ENCODE data around the gene KHDC1L.
"Not testable (repeated sequence)": the region's sequence is repeated elsewhere in the genome, so short reads cannot be mapped to it uniquely, and the experiment has no call there.

Gene KHDC1L, protein sequence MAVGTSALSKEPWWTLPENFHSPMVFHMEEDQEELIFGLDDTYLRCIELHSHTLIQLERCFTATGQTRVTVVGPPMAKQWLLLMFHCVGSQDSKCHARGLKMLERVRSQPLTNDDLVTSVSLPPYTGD

GRCh38 chr6:73225396-73225795 is at the start of gene KHDC1L:
KHDC1L (minus strand) TSS chr6:73225496; CDS start chr6:73225408, 88 bp downstream.
- no peak for DNase-seq (ENCODE audit: low read depth in 1 of 2, low spot score in 1 of 2)

DNA sequence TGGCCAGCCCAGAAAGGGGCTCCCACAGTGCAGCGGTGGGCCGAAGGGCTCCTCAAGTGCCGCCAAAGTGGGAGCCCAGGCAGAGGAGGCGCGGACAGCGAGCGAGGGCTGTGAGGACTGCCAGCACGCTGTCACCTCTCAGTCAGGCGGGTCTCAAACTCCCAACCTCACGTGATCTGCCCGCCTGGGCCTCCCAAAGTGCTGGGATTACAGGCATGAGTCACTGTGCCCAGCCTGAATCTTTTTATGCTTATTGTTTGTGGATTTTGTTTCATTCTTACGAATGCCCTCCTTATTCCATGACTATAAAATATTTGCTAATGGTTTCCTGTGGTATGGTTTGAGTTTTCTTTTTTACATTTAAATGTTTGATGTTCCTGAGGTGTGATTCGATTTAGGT is 44.0 kb upstream of the KHDC1L start:
- DNase-seq (ENCODE audit: low read depth in 1 of 2, low spot score in 1 of 2) = not testable (repeated sequence)

DNA sequence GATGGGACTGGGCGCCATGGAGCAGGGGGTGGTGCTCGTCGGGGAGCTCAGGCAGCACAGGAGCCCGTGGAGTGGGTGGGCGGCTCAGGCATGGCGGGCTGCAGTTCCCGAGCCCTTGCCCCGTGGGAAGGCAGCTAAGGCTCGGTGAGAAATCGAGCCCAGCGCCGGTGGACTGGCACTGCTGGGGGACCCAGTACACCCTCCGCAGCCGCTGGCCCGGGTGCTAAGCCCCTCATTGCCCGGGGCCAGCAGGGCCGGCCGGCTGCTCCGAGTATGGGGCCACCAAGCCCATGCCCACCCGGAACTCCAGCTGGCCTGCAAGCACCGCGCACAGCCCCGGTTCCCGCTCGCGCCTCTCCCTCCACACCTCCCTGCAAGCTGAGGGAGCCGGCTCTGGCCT is 43.6 kb upstream of the KHDC1L start:
- not testable (repeated sequence) for DNase-seq (ENCODE audit: low read depth in 1 of 2, low spot score in 1 of 2)

GRCh38 chr6:73264446-73264845 is 39.1 kb upstream of the KHDC1L start:
- DNase-seq (ENCODE audit: low read depth in 1 of 2, low spot score in 1 of 2) = no peak

- DNase-seq (ENCODE audit: low read depth in 1 of 2, low spot score in 1 of 2) = no peak
Observed at GRCh38 chr6:73263570-73263909, 38.2 kb upstream of the KHDC1L start.

DNA sequence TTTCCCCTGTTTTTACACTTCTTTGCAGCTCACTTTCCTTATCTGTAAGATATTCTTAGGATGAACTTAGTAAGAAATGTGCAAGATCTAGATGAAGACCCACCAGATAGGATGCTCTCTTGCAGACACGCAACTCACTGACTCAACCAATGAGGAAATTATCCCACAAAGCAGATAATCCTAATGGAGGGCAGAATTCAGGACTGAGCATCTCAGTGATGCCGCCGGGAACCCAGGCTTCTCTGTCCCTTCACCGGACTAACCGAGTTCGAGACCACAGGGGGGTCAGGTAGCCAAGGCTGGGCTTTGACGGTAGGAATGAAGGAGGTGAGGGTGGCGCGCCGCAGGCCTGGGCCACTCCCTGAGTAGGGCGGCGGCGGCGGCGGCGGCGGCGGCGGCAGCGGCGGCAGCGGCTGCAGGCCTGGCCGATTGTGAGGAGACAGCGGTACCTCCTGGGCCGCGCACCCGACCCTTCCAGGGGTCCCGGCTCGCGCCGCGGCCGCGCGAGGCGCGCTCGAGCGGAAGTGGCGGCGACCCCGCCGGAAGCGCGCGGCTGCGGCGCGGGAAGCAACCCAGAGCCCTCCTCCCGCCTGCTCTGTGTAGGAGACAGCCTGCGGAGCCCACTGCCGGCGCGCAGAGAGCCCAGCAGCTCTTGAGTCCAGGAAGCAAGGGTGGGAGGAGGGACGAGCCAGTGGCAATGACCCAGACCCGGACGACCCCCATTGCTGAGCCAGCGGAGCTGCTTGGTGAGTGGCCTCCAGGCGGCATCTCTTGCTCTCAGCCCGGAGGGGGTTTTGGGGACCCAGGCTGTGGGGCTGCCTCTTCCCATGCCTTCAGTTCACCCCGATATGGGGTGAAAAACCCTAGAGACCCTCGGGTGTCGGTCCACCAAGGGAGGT is 37.6 kb upstream of the KHDC1L start, which contains the start of gene KHDC1:
Gene KHDC1 (minus strand): TSS at position 526 of the 899 bp plus-strand sequence. CDS start 20,679 bp downstream, outside the sequence.
- DNase-seq (ENCODE audit: low read depth in 1 of 2, low spot score in 1 of 2) = peak; percentile 30

DNA sequence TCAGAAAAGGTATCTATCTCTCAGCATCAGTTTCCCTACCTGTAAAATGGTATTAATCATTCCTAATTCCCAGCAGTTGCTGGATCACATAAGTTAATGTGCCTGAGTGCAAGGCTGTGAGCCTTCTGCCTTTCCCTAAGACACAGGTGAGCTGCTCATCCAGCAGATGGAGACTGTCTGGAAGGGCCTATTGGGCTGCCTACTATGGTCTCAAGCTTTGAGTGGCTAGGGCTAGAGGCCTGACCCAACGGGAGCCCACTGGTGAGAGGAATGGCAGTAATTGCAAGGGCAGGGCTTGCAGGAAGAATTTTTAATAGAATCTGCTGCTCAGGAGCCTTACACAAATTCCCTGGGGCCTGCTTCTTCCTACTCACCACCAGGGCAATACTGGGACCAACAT is 33.4 kb upstream of the KHDC1L start:
- no peak for DNase-seq (ENCODE audit: low read depth in 1 of 2, low spot score in 1 of 2)

DNA sequence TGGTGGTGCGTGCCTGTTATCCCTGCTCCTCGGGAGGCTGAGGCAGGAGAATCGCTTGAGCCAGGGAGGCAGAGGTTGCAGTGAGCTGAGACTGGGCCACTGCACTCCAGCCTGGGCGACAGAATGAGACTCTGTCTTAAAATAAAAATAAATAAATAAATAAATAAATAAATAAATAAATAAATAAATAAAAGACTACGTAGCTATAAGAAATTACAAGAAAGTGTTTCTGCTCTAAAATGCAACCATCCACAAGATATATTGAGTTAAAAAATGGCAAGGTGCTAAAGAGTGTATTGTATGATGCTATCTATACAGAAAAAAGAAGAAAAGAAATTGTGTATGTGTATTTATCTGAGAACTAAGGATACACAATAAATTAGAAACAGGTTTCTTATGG is 29.0 kb upstream of the KHDC1L start:
- DNase-seq (ENCODE audit: low read depth in 1 of 2, low spot score in 1 of 2) = not testable (repeated sequence)

DNA sequence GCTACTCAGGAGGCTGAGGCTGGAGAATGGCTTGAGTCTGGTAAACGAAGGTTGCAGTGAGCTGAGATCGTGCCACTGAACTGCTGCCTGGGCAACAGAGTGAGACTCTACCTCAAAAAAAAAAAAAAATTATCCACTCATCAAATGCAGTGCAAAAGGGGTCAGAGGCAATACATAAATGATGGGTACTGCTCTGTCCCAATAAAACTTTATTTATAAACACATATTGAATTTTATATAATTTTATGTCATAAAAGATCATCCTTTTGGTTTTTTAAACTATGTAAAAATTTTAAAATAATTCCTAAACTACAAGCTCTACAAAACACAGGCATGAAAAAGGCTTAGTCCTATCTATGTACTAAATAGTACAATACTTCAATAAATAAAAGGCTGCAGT is 27.4 kb upstream of the KHDC1L start:
- DNase-seq (ENCODE audit: low read depth in 1 of 2, low spot score in 1 of 2) = no peak

DNA sequence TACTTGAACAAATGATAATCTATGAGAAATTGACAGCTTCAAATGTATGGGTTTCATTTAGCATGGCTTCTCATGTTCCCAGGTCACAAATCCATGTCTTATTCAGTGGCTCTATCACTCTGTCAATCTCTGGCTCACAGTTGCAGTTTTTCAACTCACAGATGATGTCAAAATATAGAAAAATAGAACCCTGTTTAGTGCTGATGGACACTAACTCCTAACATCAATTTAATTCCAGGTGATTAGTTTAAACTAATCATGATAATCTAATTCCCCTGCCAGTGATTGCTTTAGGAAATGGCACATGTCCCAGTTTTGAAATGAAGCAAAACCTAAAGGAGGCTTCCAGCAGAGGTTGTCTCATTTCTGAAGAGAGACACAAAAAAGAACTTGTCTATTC is 24.7 kb upstream of the KHDC1L start:
- no peak for DNase-seq (ENCODE audit: low read depth in 1 of 2, low spot score in 1 of 2)

GRCh38 chr6:73248192-73248903 is 23.1 kb upstream of the KHDC1L start:
- DNase-seq (ENCODE audit: low read depth in 1 of 2, low spot score in 1 of 2) = no peak

DNA sequence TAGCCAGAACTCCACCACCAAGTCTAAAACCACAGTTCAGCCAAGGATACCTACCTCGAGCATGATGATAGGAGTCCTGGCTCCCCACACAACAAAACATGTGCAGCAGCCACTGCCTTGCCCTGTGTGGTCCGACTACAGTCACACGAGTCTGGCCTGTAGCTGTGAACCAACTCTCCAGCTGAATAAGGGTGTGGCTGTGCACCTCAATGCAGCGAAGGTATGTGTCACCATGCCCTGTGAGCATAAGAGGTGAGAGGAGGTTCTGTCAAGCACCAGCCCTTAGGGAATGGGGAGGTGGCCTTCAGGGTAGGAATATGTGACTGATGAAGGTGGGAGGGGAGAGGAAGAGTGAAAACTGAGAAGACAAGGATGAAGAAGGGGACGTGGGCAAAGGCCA is 16.7 kb upstream of the KHDC1L start:
- no peak for DNase-seq (ENCODE audit: low read depth in 1 of 2, low spot score in 1 of 2)

- DNase-seq (ENCODE audit: low read depth in 1 of 2, low spot score in 1 of 2) = no peak
Observed at GRCh38 chr6:73240730-73241129, 15.4 kb upstream of the KHDC1L start.

DNA sequence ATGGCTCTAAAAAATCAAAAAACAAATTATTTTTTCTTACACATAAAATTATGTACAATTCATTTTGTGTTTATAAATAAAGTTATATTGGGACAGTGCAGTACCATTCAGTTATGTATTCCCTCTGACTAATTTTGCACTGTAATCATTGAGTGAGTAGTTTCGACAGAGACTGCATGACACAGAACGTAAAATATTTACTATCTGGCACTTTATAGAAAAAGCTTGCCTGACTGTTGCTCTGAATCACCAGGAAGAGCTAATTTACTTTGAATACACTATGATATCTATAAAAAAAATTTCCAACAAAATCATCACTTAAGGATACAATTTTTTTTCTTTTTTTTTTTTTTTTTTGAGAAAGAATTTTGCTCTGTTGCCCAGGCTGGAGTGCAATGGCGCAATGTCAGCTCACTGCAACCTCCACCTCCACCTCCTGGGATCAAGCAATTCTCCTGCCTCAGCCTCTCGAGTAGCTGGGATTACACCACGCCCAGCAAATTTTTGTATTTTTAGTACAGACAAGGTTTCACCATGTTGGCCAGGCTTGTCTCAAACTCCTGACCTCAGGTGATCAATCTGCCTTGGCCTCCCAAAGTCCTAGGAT is 11.0 kb upstream of the KHDC1L start:
- DNase-seq (ENCODE audit: low read depth in 1 of 2, low spot score in 1 of 2) = no peak

DNA sequence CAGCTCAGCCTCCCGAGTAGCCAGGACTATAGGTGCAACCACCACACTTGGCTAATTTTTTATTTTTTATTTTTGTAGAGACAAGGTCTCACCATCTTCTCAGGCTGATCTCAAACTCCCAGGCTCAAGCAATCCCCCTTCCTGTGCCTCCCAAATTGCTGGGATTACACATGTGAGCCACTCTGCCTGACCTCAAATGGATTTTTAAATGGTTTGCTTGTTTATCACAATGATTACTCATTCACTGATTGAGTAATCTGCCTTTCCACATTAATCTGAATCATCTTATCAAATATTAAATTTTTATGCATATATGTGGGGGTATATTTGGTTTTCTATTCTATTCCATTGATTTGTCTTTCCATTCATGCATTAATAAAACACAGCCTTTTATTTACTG is 9.4 kb upstream of the KHDC1L start:
- DNase-seq (ENCODE audit: low read depth in 1 of 2, low spot score in 1 of 2) = no peak

DNA sequence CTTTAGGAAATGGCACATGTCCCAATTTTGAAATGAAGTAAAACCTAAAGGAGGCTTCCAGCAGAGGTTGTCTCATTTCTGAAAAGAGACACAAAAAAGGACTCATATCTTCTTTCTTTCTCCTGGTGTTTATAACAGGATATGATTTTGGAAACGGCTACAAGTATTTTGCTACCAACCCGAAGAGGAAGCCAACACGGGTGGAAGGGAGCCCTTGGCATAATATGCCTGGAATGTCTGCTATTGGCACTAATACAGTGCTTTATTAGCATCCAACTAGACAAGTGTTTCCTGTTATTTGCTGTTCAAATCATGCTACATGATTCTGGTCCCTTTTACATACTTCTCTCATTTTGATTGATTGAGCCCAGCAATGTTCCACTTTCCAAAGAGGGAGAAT is 8.7 kb upstream of the KHDC1L start:
- not testable (repeated sequence) for DNase-seq (ENCODE audit: low read depth in 1 of 2, low spot score in 1 of 2)

- DNase-seq (ENCODE audit: low read depth in 1 of 2, low spot score in 1 of 2) = no peak
Observed at GRCh38 chr6:73233048-73233447, 7.8 kb upstream of the KHDC1L start.

GRCh38 chr6:73231986-73232391 is 6.7 kb upstream of the KHDC1L start:
- no peak for DNase-seq (ENCODE audit: low read depth in 1 of 2, low spot score in 1 of 2)

DNA sequence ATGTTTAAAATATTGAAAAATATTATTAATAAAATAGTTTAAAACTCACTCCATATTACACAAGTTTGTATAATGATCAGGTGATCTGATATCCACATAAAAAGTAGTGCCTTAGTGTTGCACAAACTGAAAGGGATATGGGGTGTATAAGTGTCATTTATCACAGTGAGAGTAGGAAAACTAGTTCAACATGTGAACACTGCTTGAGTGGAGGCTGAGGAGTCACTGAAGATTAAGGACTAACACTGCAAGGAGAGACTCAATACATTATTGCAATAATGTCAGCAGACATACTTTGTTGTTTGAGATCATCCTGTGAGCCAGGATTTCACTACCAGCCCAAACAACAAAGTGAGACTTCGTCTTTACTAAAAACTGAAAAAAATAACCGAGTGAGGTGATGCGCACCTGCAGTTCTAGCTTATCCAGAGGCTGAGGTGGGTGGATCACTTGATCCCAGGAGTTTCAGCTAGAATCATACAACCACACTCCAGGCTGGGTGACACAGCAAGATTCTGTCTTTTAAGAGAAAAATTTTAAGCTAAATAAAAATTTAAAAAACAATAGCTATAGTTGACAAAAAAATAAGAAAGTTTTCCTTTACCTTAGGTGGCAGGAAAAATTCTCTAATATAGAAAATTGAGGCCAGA is 2.4 kb upstream of the KHDC1L start:
- DNase-seq (ENCODE audit: low read depth in 1 of 2, low spot score in 1 of 2) = no peak

GRCh38 chr6:73216859-73217258 is 8.4 kb downstream of the KHDC1L start:
- no peak for DNase-seq (ENCODE audit: low read depth in 1 of 2, low spot score in 1 of 2)

GRCh38 chr6:73209117-73209516 is 16.2 kb downstream of the KHDC1L start:
- no peak for DNase-seq (ENCODE audit: low read depth in 1 of 2, low spot score in 1 of 2)
